C4-2B (cell line): Measurements from ENCODE around the gene ARID4B.

Experiments used
- H3K27ac ChIP-seq: fragments of 450-650 bp; 2 replicates; pipeline ENCODE4 v1.5.1; 2017
- CTCF ChIP-seq: fragments of 450-650 bp; conservative IDR thresholded peaks from 2 replicates; pipeline ENCODE4 v1.5.1; 2017; ENCODE audit warnings: mild to moderate bottlenecking
- ZFX ChIP-seq: fragments of 450-650 bp; IDR thresholded peaks from 2 replicates; pipeline ENCODE4 v1.6.1; 2017

ARID4B gene

GRCh38 chr1:235151033-235151432 is 176.9 kb downstream of the ARID4B start:
- TF ChIP-seq ZFX (no peak), CTCF (no peak)
- no peak overlapping the region for H3K27ac ChIP-seq

GRCh38 chr1:235149824-235150223 is 178.2 kb downstream of the ARID4B start:
- H3K27ac ChIP-seq = no peak overlapping the region
- TF ChIP-seq CTCF (no peak), ZFX (no peak)

- H3K27ac ChIP-seq = no peak overlapping the region
- TF ChIP-seq CTCF (no peak), ZFX (no peak)
These were observed 180.7 kb downstream of the ARID4B start for GRCh38 chr1:235147269-235147668.

- no peak for TF ChIP-seq ZFX
- TF ChIP-seq CTCF = no peak
- no peak overlapping the region for H3K27ac ChIP-seq
These were observed 182.3 kb downstream of the ARID4B start for GRCh38 chr1:235145639-235146038.

- no peak for TF ChIP-seq CTCF
- no peak for TF ChIP-seq ZFX
- no peak overlapping the region for H3K27ac ChIP-seq
These were observed 185.0 kb downstream of the ARID4B start for GRCh38 chr1:235142991-235143390.

- TF ChIP-seq CTCF (no peak), ZFX (no peak)
These were observed 188.7 kb downstream of the ARID4B start for GRCh38 chr1:235139315-235139714.

GRCh38 chr1:235138821-235139220 is 189.2 kb downstream of the ARID4B start:
- TF ChIP-seq ZFX = no peak
- no peak for TF ChIP-seq CTCF
- no peak overlapping the region for H3K27ac ChIP-seq

More at GRCh38 chr1:235139315-235139714, 188.7 kb downstream of the ARID4B start:
- H3K27ac ChIP-seq = no peak overlapping the region
